Astrocyte of the cerebellum (primary cell): ENCODE results near the gene WWC1.

Experiments used
- DNase-seq: peaks from one replicate; pipeline ENCODE4 v3.0.0-alpha.2; 2011; ENCODE audit warnings: low read depth
- H3K4me3 ChIP-seq: 2 replicates; pipeline ENCODE4 v1.5.1; 2011; ENCODE audit warnings: mild to moderate bottlenecking, low read depth, low read length, moderate library complexity
- in situ Hi-C: cut with HindIII; loops from 2 replicates; pipeline ENCODE4 v1.10.0; 2017; ENCODE audit warnings: low sequenced_read_pairs
- TF ChIP-seq, protein P1 (sequence below): IDR thresholded peaks from 2 replicates; pipeline ENCODE4 v1.5.1; 2012; ENCODE audit warnings: low read length, low read depth, moderate library complexity, mild to moderate bottlenecking; ENCODE audit errors: missing control alignments

Gene WWC1

DNA sequence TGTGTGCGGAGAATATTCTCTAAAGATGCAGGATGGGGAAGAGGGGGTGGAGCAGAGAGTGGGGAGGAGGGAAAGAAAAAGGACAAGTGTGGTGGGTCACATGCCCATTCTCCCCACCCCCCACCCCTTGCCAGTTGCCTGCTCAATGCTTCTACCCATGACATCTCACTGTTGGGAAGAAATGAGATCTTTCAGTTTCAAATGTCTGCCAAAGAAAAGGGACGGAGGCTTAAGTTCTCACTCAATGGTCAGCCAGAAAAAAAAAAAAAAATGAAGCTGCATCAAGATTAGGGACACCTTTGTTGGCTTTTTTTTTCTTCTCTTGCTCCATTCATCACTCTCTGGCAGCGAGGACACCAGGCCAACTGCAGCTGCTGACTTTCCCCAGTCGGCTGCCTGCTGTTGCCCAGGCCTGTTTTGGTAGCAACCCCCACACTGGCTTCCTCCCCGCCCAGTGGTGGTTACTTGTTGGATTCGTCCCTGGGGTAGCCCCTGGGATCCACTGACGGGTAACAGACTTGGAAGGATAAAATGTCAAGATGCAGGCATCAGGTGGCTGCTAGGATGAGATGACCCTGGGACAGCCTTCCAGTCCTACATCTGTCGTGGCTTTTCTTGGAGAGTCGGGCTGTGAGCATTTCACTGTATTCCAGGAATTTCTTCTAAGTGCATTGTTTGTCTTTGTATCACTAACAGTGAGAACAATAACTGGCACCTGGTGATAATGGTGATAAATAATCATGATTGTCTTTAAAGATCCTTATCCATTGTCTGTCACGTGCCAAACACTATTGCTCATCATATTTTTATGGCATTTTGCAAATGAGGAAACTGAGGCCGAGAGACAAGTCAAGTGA is 9.1 kb downstream of the WWC1 start:
- no peak overlapping the region for H3K4me3 ChIP-seq

DNA sequence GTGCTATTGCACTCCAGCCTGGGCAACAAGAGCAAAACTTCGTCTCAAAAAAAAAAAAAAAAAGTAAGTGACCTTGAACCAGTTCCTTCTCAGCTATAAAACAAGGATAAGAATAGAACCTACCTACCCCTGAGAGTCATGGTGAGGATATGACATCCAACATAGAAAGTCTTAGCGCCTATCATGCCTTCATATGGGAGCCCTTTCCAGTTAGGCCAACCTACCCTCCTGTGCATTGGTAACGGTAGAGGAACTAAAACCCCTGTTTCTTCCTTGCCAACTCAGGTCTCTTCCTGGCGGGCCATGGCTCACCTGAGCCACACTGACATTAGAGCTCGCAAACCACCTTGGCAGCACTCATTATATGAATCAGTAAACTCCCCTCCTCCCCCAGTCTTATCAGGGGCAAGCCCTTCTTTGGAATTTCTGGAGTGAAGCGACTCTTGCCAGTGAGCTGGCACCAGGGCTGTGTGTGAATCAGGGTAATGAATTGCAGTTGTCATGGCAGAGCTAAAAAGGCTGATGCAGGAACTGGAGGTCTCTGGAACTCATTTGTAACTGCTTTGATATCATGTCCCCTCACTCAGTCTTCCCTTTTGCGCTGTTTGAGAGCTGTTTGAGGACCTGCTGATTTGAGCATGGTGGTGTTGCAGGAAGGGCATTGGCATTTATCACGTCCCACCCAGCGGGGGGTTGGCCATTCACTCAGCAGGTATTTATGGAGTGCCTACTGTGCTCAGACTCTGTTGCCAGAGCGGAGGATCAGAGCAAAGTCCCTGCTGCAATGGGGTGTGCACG is 10.3 kb downstream of the WWC1 start:
- in situ Hi-C loops, result no loop called here
- DNase-seq, result no peak
- TF ChIP-seq, protein P1, sequence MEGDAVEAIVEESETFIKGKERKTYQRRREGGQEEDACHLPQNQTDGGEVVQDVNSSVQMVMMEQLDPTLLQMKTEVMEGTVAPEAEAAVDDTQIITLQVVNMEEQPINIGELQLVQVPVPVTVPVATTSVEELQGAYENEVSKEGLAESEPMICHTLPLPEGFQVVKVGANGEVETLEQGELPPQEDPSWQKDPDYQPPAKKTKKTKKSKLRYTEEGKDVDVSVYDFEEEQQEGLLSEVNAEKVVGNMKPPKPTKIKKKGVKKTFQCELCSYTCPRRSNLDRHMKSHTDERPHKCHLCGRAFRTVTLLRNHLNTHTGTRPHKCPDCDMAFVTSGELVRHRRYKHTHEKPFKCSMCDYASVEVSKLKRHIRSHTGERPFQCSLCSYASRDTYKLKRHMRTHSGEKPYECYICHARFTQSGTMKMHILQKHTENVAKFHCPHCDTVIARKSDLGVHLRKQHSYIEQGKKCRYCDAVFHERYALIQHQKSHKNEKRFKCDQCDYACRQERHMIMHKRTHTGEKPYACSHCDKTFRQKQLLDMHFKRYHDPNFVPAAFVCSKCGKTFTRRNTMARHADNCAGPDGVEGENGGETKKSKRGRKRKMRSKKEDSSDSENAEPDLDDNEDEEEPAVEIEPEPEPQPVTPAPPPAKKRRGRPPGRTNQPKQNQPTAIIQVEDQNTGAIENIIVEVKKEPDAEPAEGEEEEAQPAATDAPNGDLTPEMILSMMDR, result no peak
- H3K4me3 ChIP-seq, result no peak overlapping the region

More for the DNA sequence above, 9.1 kb downstream of the WWC1 start:
- TF ChIP-seq, protein P1, result no peak
- DNase-seq, result no peak
- in situ Hi-C loops, result no loop called here

DNA sequence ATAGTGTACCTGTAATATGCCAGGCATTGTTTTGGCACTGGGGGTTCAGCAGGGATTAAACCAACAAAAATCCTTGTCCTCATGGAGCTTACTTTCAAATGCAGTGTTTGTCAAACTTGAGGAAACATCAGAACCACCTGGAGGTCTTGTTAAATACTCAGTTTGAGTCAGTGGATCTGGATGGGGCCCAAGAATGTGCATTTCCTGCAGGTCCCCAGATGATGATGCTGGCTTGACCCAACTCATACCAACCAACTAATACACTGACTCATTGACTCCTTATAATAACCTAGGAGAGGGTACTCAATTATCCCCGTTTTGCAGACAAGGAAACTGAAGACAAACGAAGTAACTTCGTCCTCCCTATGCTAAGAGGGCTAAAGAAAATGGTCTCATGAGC is 11.3 kb downstream of the WWC1 start:
- TF ChIP-seq, protein P1, result no peak
- no peak for DNase-seq
- in situ Hi-C loops, result no loop called here
- no peak overlapping the region for H3K4me3 ChIP-seq

DNA sequence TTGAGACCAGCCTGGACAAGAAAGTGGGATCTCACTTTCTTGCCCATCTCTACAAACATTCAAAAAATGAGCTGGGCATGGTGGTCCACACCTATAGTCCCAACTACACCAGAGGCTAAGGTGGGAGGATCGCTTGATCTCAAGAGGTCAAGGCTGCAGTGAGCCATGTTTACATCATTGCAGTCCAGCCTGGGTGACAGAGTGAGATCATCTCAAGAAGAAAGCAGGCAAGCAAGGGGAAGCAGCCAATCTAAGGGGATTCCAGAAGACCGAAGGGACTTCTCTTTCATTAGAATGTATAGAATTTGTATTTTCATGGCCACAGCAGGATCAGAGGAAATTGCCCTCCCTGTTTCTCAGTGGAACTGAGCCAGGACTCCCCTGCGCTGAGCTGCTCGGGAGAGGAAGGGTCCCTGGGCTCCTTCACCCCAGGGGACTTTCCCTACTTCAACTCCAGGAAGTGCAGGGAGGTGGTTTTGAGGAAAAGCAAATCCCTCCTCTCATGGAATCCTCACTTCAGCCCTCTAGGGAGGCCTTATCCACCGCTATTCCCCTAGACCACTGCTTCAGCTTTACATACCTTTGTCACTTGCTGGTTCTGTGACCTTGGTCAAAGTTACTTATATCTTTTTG is 12.1 kb downstream of the WWC1 start:
- no peak overlapping the region for H3K4me3 ChIP-seq
- TF ChIP-seq, protein P1, result no peak
- in situ Hi-C loops, result no loop called here
- no peak for DNase-seq

DNA sequence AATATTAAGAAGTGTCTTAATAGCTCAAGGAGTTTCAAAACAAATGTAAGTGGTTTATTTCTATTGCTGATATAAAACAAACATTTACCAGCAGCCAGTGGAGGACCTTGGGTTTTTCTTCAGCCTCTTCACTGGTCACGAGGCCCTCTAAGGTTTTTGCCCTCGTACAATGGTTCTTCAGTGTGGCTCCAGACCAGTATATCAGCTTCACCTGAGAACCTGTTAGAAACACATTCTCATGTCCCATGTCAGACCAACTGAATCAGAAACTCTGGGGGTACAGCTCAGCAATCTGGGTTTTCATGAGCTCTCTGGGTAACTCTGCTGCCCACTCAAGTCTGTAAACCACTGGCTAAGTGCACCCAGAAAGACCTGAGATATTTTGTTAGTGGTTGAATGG is 12.9 kb downstream of the WWC1 start:
- no peak for DNase-seq
- TF ChIP-seq, protein P1, result no peak
- H3K4me3 ChIP-seq, result no peak overlapping the region
- in situ Hi-C loops, result no loop called here

DNA sequence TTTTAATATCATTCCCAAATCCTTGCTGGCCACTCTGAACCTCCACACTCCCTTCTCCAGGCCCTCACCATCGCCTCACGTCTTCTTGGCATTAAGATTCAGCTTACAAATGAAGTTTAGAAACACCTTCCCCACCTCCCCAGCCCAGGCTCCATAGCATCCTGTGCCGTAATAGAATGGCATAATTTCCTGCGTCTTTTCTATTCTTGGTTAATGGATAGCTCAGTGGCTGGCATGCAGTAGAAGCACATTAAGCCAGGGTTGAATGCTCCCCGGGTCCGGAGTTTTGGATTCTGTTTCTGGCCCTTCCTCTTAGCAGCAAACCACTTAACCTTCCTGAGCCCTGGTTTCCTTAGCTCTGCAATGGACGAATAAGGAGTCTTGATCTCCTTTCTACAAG is 13.8 kb downstream of the WWC1 start:
- TF ChIP-seq, protein P1, result no peak
- in situ Hi-C loops, result no loop called here
- H3K4me3 ChIP-seq, result no peak overlapping the region
- DNase-seq, result no peak
